Activated T-cell treated with anti-CD3 and anti-CD28 coated beads, Interleukin-2, amount 50 U/mL, for 4 hours (primary cell): ENCODE measurements around the gene STAG1. TPM values are rescaled to one million over a fixed set of nuclear protein-coding genes. Genes with fewer than 3 reads are reported as not detected.

ENCODE experiments used
- ATAC-seq, 2 donors: fragments of 200-7000 bp; cut with Tn5 transposase; one replicate each; pipeline ENCODE4 v1.10.0; 2021
- DNase-seq: peaks from one replicate; pipeline ENCODE4 v3.0.0-alpha.2; 2020
- H3K27me3 Mint-ChIP-seq: one replicate; pipeline ENCODE4 v1.8.0; 2021; ENCODE audit warnings: low read depth, mixed read lengths
- H3K36me3 Mint-ChIP-seq: one replicate; pipeline ENCODE4 v1.8.0; 2022; ENCODE audit warnings: mixed read lengths; ENCODE audit not compliant: insufficient read depth
- H3K4me1 Mint-ChIP-seq: one replicate; pipeline ENCODE4 v1.8.0; 2021; ENCODE audit warnings: low read depth, mixed read lengths
- H3K4me3 Mint-ChIP-seq: one replicate; pipeline ENCODE4 v1.8.0; 2021; ENCODE audit warnings: mild to moderate bottlenecking, moderate library complexity, mixed read lengths
- H3K9me3 Mint-ChIP-seq: one replicate; pipeline ENCODE4 v1.8.0; 2021; ENCODE audit warnings: mixed read lengths
- total RNA-seq, 3 donors: library from RNA; stranded (reverse); gene quantifications; one replicate each; pipeline ENCODE4 v1.2.1, GENCODE V29; 2021

Gene STAG1
- total RNA-seq, 3 donors from 2014 or later = 44.6 to 46.2 (median 44.6) TPM

DNA sequence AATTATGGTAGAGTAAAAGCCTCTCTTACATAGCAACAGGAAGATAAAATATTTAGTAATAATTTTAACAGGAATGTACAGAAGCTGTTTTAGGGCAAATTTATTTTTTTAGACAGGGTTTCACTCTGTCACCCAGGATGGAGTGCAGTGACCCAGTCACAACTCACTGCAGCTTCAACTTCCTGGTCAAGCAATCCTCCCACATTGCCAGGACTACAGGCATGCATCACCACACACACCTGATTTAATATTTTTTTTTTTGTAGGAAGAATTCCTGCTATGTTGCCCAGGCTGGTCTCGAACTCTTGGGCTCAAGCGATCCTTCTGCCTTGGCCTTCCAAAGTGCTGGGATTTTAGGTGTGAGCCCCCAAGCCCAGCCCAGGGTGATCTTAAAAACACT is 440.9 kb downstream of the STAG1 start:
- no peaks in the 10 kb centered on the region for H3K27me3 Mint-ChIP-seq
- peaks cover 16% of the 10 kb centered on the region for H3K36me3 Mint-ChIP-seq
- DNase-seq = no peak
- H3K9me3 Mint-ChIP-seq = no peaks in the 10 kb centered on the region
- no peak overlapping the region for H3K4me3 Mint-ChIP-seq
- no peak for ATAC-seq
- H3K4me1 Mint-ChIP-seq = no peaks in the 10 kb centered on the region

DNA sequence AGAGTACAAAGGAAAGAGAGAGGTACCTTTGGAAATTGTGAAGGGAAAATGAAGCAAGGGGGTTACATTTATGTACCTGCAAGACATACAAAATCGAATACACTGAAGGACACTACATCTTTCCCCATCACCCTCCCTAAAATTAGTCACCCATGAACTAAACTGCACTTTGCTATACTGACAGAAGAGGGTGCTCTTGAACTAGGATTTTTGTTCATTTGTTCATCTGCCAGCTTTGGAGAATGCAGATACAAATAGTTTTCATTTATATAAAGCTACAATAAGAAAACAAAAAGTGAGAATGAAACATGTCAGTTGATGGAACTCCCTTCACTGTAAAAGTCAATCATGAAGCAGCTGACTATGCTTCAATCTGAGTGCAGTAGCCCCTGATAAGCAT is 446.3 kb downstream of the STAG1 start:
- Mint-ChIP-seq H3K9me3 (peaks cover 3% of the 10 kb centered on the region), H3K4me3 (no peak overlapping the region), H3K36me3 (peaks cover 22% of the 10 kb centered on the region), H3K4me1 (peaks cover 2% of the 10 kb centered on the region), H3K27me3 (no peaks in the 10 kb centered on the region)
- DNase-seq = no peak
- ATAC-seq = no peak

DNA sequence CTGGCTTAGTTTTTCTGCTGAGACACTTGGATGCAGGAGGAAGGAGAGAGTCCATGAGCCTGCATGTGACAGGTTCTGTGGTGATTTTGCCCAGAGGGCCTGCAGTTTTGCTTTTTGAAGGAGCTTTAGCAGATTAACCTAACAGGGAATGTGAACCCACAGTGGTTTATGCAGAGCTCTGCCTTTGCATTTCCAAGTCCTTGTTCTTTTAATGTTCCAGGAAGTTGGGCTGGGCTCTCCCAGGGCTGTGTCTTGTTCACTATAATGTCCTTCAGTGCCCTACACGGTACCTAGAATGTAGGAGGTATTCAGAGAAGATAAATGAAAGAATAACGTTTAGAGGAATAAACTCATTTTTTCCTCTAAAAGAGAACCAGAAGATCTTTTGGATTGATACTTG is 451.7 kb downstream of the STAG1 start:
- H3K27me3 Mint-ChIP-seq = no peaks in the 10 kb centered on the region
- no peak for DNase-seq

DNA sequence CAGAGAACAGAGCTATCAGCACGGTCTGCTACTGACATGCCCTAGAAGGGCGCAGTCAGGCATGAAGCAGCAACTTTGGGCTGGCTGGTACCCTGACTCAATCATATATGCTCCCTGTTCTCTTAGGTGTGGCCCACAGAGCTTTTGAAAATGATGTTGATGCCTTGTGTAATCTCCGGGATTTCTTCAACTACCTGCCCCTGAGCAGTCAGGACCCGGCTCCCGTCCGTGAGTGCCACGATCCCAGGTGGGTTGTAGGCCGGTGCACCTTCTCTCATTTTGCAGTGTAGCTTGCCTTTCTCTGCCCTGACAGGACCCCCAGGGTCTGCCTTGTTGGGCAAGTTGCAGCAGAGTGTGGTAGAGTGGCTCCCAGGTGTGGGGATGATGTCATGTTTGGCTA is 454.4 kb downstream of the STAG1 start:
- ATAC-seq (no peak), DNase-seq (no peak)
- Mint-ChIP-seq H3K36me3 (peaks cover 46% of the 10 kb centered on the region), H3K4me1 (no peaks in the 10 kb centered on the region), H3K4me3 (no peak overlapping the region), H3K9me3 (no peaks in the 10 kb centered on the region), H3K27me3 (no peaks in the 10 kb centered on the region)

More for the DNA sequence above, 451.7 kb downstream of the STAG1 start:
- peaks cover 39% of the 10 kb centered on the region for H3K36me3 Mint-ChIP-seq
- no peak overlapping the region for H3K4me3 Mint-ChIP-seq
- H3K9me3 Mint-ChIP-seq = no peaks in the 10 kb centered on the region
- ATAC-seq = no peak
- no peaks in the 10 kb centered on the region for H3K4me1 Mint-ChIP-seq

DNA sequence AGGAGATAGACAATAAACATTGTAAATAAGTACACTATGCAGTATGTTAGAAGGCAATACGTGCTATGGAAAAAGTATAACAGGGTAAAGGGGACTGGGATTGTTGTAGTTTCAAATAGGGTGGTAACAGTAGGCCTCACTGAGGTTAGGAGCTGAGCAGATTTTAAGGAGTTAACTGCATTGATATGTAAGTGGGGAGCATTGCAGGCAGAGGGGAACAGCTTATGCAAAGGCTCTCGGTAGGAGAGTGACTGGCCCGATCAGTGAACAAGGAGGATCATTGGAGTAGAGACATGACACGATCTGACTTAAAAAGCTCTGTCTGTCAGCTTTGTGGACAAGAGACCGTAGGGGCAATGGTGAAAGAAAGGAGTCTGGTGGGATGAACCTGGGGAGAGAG is 455.2 kb downstream of the STAG1 start:
- Mint-ChIP-seq H3K36me3 (peaks cover 52% of the 10 kb centered on the region), H3K4me3 (no peak overlapping the region), H3K27me3 (no peaks in the 10 kb centered on the region)

DNA sequence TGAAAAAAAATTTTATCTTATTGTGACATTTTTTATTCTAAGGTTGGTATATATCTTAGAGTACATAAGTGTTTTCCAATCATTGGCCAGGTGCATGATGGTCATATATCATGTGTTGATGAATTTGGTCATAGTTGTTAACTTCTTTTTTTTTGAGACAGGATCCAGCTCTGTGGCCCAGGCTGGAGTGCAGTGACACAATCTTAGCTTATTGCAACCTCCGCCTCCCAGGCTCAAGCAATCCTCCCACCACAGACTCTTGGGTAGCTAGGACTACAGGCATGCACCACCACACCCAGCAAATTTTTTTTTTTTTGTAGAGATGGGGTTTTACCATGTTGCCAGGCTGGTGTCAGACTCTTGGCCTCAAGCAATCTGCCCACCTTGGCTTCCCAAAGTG is 458.0 kb downstream of the STAG1 start:
- no peaks in the 10 kb centered on the region for H3K9me3 Mint-ChIP-seq
- ATAC-seq (no peak), DNase-seq (no peak)
- H3K4me1 Mint-ChIP-seq = peaks cover 1% of the 10 kb centered on the region
- peaks cover 58% of the 10 kb centered on the region for H3K36me3 Mint-ChIP-seq
- H3K4me3 Mint-ChIP-seq = no peak overlapping the region
- no peaks in the 10 kb centered on the region for H3K27me3 Mint-ChIP-seq

More for the DNA sequence above, 455.2 kb downstream of the STAG1 start:
- ATAC-seq (no peak), DNase-seq (no peak)
- Mint-ChIP-seq H3K9me3 (no peaks in the 10 kb centered on the region), H3K4me1 (no peaks in the 10 kb centered on the region)

DNA sequence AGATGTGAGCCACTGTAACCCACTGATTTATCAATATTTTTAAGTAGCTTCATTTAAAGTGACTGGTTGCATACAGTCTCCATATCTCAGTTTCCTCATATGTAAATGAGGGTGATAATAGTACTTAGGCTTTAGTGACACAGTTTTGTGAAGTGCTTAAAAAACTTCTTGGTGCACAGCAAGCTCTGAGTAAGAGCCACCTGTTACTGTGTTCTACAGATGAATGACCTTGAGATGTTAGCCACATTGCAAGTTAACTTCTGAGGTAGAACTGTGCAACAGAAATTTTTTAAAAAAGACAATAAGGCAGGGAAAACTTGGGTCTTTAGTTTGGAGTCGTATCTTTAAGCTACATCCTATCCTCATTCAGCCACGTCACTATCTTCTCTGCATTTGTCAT is 458.9 kb downstream of the STAG1 start:
- DNase-seq = no peak
- no peak overlapping the region for H3K4me3 Mint-ChIP-seq
- H3K27me3 Mint-ChIP-seq = no peaks in the 10 kb centered on the region
- H3K36me3 Mint-ChIP-seq = peaks cover 56% of the 10 kb centered on the region
- no peak for ATAC-seq
- no peaks in the 10 kb centered on the region for H3K9me3 Mint-ChIP-seq
- H3K4me1 Mint-ChIP-seq = peaks cover 1% of the 10 kb centered on the region

DNA sequence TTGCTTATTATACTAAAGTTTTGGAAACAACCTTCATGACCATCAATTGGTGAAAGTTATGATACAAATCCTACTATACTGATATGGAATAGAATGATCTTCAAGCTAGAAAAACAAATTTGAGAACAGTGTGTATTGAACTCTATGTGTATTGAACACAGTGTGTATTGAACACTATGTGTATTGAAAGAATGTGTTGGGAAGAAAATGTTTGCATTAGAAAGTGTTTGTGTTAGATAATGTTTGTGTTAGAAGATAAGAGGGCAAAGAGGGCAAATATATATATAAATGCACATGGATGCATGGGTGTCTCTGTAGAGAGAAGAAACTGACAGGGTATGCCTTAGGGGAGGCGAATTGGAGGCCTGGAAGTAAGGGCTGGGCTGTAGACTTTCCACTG is 459.7 kb downstream of the STAG1 start:
- peaks cover 1% of the 10 kb centered on the region for H3K4me1 Mint-ChIP-seq
- peaks cover 55% of the 10 kb centered on the region for H3K36me3 Mint-ChIP-seq

DNA sequence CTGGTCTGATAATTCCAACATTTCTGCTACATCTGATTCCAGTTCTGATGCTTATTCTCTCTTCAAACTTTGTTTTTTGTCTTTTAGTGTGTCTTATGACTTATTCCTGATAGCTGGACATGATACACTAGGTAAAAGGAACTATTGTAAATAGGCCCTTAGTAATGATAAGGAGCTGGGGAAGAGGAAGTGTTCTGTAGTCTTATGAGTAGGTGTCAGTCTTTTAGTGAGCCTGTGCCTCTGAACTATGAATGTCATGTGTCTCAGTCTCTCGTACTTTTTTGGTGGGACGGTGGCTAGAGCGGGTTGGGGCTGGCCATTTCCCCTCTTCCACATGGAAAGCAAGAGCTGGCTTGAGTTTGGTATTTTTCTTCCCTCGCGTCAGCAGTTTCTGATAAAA is 460.9 kb downstream of the STAG1 start:
- peaks cover 56% of the 10 kb centered on the region for H3K36me3 Mint-ChIP-seq
- ATAC-seq (no peak), DNase-seq (no peak)
- H3K9me3 Mint-ChIP-seq = no peaks in the 10 kb centered on the region
- peaks cover 1% of the 10 kb centered on the region for H3K4me1 Mint-ChIP-seq
- no peak overlapping the region for H3K4me3 Mint-ChIP-seq
- H3K27me3 Mint-ChIP-seq = no peaks in the 10 kb centered on the region

More for the DNA sequence above, 459.7 kb downstream of the STAG1 start:
- no peaks in the 10 kb centered on the region for H3K9me3 Mint-ChIP-seq
- no peaks in the 10 kb centered on the region for H3K27me3 Mint-ChIP-seq
- DNase-seq (no peak), ATAC-seq (no peak)
- H3K4me3 Mint-ChIP-seq = no peak overlapping the region

Other genes starting within 250 kb of the STAG1 start
- gene SLC35G2, start 66.7 kb upstream of the STAG1 start, total RNA-seq = 1 to 10 TPM in 1 of 3 donors, under 1 TPM in 2; 0.40 to 1.1 (median 0.71) TPM
- gene NCK1, start 109.8 kb upstream of the STAG1 start, total RNA-seq = 10 to 100 TPM; 25.7 to 31.2 (median 30.0) TPM
- gene IL20RB, start 205.6 kb upstream of the STAG1 start, total RNA-seq = 1 to 10 TPM; 1.0 to 1.5 (median 1.1) TPM